ENCODE measurements around the gene NUP155.

- TF ChIP-seq, protein P1, sequence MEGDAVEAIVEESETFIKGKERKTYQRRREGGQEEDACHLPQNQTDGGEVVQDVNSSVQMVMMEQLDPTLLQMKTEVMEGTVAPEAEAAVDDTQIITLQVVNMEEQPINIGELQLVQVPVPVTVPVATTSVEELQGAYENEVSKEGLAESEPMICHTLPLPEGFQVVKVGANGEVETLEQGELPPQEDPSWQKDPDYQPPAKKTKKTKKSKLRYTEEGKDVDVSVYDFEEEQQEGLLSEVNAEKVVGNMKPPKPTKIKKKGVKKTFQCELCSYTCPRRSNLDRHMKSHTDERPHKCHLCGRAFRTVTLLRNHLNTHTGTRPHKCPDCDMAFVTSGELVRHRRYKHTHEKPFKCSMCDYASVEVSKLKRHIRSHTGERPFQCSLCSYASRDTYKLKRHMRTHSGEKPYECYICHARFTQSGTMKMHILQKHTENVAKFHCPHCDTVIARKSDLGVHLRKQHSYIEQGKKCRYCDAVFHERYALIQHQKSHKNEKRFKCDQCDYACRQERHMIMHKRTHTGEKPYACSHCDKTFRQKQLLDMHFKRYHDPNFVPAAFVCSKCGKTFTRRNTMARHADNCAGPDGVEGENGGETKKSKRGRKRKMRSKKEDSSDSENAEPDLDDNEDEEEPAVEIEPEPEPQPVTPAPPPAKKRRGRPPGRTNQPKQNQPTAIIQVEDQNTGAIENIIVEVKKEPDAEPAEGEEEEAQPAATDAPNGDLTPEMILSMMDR (IDR thresholded peaks at IDR 0.05) = no peak
- no peak for TF ChIP-seq POLR2AphosphoS5 (IDR thresholded peaks at IDR 0.05; ENCODE audit: low read depth, low read length)
- no peak for TF ChIP-seq REST (IDR thresholded peaks at IDR 0.05; ENCODE audit: insufficient read depth in 1 of 2, low read depth in 2 of 2, low read length in 1 of 2)
Observed at GRCh38 chr5:37400501-37400900, 29.6 kb upstream of the NUP155 start.
